BJ (cell line): ENCODE measurements around the gene RPS6KA2. TPM values are rescaled to one million over a fixed set of nuclear protein-coding genes. Genes with fewer than 3 reads are reported as not detected.

Experiments
- CTCF ChIA-PET: fragments of 350-600 bp; formaldehyde crosslinking; extraction: SDS; loops from one replicate; lab custom pipeline; 2021; ENCODE audit warnings: antibody characterized with exemption, inconsistent platforms; lab: Yijun Ruan, JAX
- POLR2A ChIA-PET: fragments of 300-600 bp; sonication (Branson Sonifier 250); formaldehyde crosslinking; extraction: SDS; loops from one replicate; lab custom pipeline; 2021; ENCODE audit warnings: antibody characterized with exemption; lab: Charles Lee
- DNase-seq: peaks from one replicate; pipeline ENCODE4 v3.0.0-alpha.2; 2011; ENCODE audit warnings: low read depth
- H3K27me3 ChIP-seq: 2 replicates; pipeline ENCODE4 v1.6.0; 2011; ENCODE audit warnings: low read length; ENCODE audit not compliant: control insufficient read depth, insufficient read depth
- H3K36me3 ChIP-seq: 2 replicates; pipeline ENCODE4 v1.5.1; 2011; ENCODE audit warnings: low read length; ENCODE audit not compliant: control insufficient read depth, insufficient read depth
- H3K4me3 ChIP-seq: 2 replicates; pipeline ENCODE4 v1.5.1; 2011; ENCODE audit warnings: low read depth, mild to moderate bottlenecking, control low read depth, low read length
- polyA plus RNA-seq: library from polyadenylated mRNA; depleted of rRNA; stranded (reverse); fragments of >200 nt; gene quantifications from 2 replicates; pipeline ENCODE4 v1.2.3, GENCODE V29; 2011
- TF ChIP-seq, protein P1 (sequence below): IDR thresholded peaks from 2 replicates; pipeline ENCODE4 v1.5.1; 2011; ENCODE audit warnings: low read depth, mild to moderate bottlenecking, control low read depth, inconsistent platforms, low read length, moderate library complexity; ENCODE audit not compliant: insufficient read depth

The RPS6KA2 gene
- polyA plus RNA-seq, 1 experiment = 80.8 TPM

DNA sequence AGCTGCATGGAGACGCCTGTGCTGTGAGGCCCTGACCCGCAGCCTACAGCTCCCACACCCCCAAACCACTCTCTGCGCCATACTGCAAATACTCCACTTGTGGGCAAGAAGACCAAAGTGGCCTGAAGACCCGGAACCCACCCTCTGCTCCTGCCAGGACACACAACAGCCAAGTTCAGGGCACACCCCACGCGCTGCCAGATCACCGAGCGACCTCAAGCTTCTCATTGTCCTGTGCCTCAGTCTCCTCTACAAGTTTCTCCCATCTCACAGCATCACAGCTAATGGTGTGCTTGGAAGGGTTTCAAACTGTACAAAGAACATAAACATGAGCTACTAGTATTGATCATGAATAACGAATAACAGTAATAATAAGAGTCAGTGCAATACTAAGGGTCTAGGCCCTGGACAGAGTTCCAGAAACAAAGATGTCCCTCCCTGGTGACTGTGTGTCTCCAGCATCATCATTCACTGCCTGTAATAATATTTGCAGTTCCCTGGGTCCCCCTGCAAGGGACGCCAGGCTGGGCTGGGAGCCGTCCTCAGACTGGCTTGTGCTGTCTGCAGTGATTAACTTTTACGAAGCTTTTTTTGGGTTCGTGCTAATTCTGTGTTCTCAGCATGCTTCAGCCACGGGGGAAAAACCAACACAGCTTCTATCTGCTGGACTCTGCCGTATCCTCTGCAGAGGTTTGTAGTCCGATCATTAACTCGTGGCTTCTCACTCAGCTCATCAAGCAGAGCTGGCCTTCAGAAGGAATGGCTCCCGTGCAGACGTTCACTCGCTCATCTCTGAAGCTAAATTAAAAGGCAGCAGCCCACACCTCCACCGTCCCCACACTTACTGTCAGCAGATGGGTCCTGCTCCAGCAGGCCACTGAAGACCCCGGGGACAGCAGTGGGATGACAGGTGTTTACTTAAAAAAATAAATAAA, 162.7 kb downstream of the RPS6KA2 start:
- TF ChIP-seq, protein P1, sequence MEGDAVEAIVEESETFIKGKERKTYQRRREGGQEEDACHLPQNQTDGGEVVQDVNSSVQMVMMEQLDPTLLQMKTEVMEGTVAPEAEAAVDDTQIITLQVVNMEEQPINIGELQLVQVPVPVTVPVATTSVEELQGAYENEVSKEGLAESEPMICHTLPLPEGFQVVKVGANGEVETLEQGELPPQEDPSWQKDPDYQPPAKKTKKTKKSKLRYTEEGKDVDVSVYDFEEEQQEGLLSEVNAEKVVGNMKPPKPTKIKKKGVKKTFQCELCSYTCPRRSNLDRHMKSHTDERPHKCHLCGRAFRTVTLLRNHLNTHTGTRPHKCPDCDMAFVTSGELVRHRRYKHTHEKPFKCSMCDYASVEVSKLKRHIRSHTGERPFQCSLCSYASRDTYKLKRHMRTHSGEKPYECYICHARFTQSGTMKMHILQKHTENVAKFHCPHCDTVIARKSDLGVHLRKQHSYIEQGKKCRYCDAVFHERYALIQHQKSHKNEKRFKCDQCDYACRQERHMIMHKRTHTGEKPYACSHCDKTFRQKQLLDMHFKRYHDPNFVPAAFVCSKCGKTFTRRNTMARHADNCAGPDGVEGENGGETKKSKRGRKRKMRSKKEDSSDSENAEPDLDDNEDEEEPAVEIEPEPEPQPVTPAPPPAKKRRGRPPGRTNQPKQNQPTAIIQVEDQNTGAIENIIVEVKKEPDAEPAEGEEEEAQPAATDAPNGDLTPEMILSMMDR = no peak
- no peak for DNase-seq
- ChIA-PET POLR2A (no interaction called here), CTCF (interaction anchor here (1.9 kb wide), 1 partner anchor 8 kb away, joined by 21 read pairs; no protein-coding TSS in a partner anchor)
- H3K27me3 ChIP-seq = no peaks in the 10 kb centered on the region
- H3K4me3 ChIP-seq = no peak overlapping the region
- peaks cover 4% of the 10 kb centered on the region; the same call in 1 of the 2 replicates for H3K36me3 ChIP-seq

DNA sequence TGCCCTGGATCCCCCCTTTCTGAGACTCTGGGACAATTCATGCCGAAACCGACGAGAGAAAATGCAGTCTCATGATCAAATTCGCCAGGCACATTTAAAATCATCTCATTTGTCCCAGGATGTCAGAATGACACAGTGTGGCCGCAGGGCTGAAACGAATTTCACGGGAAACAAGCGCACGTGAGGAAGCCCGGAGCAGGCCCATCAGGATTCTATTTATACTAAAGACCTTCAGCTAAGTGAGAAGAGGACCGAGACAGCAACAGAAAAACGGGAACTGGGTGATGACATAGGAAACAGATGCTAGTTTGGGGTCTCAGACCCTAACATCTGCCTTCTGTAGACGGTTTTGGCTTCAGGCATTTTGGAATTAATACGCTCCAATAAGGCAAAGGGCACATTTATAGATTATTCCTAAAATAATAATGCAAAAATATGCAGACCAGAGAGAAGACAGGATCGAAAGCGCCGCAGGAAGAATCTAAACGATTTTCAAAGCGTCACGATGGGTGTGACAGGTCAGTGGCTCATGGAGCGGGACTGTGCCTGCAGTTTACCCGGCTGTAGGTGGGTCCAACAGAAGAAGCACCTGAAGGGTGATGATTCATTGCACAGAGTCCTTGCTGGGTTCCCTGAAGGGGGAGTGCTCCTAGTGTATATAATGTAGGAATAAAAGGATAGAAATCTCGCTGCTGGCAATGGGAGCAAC, 163.5 kb downstream of the RPS6KA2 start:
- H3K36me3 ChIP-seq = peaks cover 4% of the 10 kb centered on the region
- POLR2A ChIA-PET = no interaction called here
- H3K27me3 ChIP-seq = no peaks in the 10 kb centered on the region
- H3K4me3 ChIP-seq = no peak overlapping the region
- CTCF ChIA-PET = interaction anchor here (0.6 kb wide), 1 partner anchor 502 kb away, joined by 3 read pairs; no protein-coding TSS in a partner anchor
- no peak for DNase-seq
- TF ChIP-seq, protein P1 = no peak

DNA sequence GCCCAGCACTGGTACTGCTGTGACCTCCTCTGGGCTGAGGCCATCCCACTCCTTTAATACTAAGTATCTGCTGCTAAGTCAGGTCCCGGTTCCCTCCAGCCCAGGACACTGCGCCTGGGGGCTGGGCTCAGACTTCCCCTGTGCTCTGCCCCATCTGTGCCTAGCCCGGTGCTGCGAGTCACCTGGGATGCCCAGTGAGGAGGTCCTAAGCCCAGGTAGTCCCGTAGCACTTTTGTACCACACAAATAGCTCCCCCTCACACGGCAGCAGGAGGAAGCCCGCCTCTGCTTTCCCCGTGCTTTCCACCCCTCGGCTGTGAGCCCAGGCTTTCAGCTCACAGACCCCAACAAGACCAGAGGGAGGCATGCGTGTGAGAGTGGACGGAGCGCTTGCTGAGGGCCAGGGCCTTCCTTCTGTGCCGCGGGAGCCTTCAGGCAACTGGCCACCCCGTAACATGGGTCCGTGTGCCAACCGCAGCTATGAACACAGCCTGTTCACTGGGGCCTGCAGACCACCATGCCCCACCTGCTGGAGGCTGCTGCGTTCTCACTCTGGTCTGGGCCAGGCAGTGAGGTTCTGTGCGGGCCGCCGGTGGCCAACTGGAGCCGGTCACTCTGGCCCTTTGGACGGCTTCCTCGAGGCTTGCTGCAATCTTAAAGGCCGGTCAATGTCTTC, 164.5 kb downstream of the RPS6KA2 start:
- ChIA-PET CTCF (interaction anchor here (0.6 kb wide), 1 partner anchor 503 kb away, joined by 3 read pairs; no protein-coding TSS in a partner anchor), POLR2A (no interaction called here)
- no peak overlapping the region for H3K4me3 ChIP-seq
- peaks cover 5% of the 10 kb centered on the region for H3K36me3 ChIP-seq
- H3K27me3 ChIP-seq = no peaks in the 10 kb centered on the region
- TF ChIP-seq, protein P1 = no peak
- no peak for DNase-seq

DNA sequence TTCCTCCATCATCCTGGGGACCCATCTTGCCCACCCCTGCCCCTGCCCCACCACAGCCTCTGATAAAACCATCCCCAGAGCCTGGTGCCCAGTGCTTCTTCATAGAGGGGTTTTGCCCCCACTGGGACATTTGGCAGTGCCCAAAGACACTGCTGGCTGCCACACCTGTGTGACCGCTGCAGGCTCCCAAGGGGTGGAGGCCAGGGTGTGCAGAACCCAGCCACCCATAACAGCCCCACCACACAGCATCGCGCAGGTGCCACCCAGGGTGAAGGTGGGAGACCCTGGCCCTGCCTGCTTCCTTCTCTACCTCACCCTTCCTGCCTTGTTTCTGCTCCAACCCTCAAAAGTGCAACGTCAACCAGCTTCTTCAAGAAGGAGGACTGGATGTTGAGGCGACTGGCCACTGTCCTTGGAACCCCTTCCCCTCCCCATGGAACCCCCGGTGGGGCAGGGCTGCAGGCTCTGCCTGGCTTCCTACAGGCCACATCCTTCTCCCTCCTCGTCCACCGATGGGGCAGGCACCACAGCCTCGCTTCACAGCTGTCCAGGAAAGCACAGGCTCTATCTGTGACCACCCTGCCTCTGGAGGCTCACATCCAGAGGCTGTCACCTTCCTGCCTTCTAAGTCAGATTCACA, 165.1 kb downstream of the RPS6KA2 start:
- TF ChIP-seq, protein P1 = no peak
- Histone ChIP-seq H3K36me3 (peaks cover 5% of the 10 kb centered on the region), H3K27me3 (no peaks in the 10 kb centered on the region), H3K4me3 (no peak overlapping the region)
- ChIA-PET POLR2A (no interaction called here), CTCF (no interaction called here)
- no peak for DNase-seq
